Measurements from ENCODE around the gene PHF5A.

- TF ChIP-seq EZH2 (IDR thresholded peaks at IDR 0.05; ENCODE audit: borderline replicate concordance, low read length) (no peak), CTCF (conservative IDR thresholded peaks at IDR 0.05 in 1 of 2, IDR thresholded peaks at IDR 0.05 in 1 of 2; ENCODE audit: extremely low read depth in 1 of 2, insufficient read depth in 1 of 2, low read depth in 1 of 2, low read length in 2 of 2) (no peak)
Observed at GRCh38 chr22:41446057-41446501, 22.4 kb downstream of the PHF5A start.

Measured in mammary epithelial cell (primary cell).